OCI-LY7 (cell line): ENCODE data around the gene PARP6. TPM values are rescaled to one million over a fixed set of nuclear protein-coding genes. Genes with fewer than 3 reads are reported as not detected.

Source experiments
- BruUV-seq: library from RNA; stranded (reverse); fragments of 400-500 nt; replicated peaks from 2 replicates; lab custom pipeline; 2021; lab: Mats Ljungman, UMichigan
- CTCF ChIA-PET: fragments of 300-600 bp; sonication (Branson Sonifier 250); formaldehyde crosslinking; loops from one replicate; lab custom pipeline; 2022; ENCODE audit warnings: antibody characterized with exemption; ENCODE audit not compliant: unreplicated experiment; lab: Charles Lee
- POLR2A ChIA-PET: fragments of 300-600 bp; sonication (Branson Sonifier 250); formaldehyde crosslinking; loops from one replicate; lab custom pipeline; 2022; ENCODE audit warnings: antibody characterized with exemption; lab: Charles Lee
- DNase-seq: peaks from one replicate; pipeline ENCODE4 v3.0.0-alpha.2; 2015; ENCODE audit warnings: low spot score
- H2AFZ ChIP-seq: fragments of 200-600 bp; sonication (generic), shearing (Covaris generic); 2 replicates; pipeline ENCODE4 v1.6.1; 2014; ENCODE audit warnings: mild to moderate bottlenecking, antibody characterized with exemption, low read length, moderate library complexity
- H3K27ac ChIP-seq: fragments of 200-600 bp; sonication (generic); 2 replicates; pipeline ENCODE4 v1.5.1; 2014; ENCODE audit warnings: mixed run types, low read depth, mild to moderate bottlenecking, moderate library complexity, low read length, inconsistent platforms; ENCODE audit not compliant: poor library complexity, severe bottlenecking
- H3K36me3 ChIP-seq: fragments of 200-600 bp; sonication (generic); 2 replicates; pipeline ENCODE4 v1.6.1; 2014; ENCODE audit warnings: mild to moderate bottlenecking, antibody characterized with exemption, low read length, moderate library complexity, mixed read lengths; ENCODE audit not compliant: insufficient read depth
- H3K4me1 ChIP-seq: fragments of 200-600 bp; sonication (generic); 2 replicates; pipeline ENCODE4 v1.5.1; 2014; ENCODE audit warnings: mild to moderate bottlenecking, low read length; ENCODE audit not compliant: insufficient read depth, poor library complexity, severe bottlenecking
- H3K4me2 ChIP-seq: fragments of 200-600 bp; sonication (generic); 2 replicates; pipeline ENCODE4 v1.6.1; 2014; ENCODE audit warnings: mild to moderate bottlenecking, low read length
- H3K4me3 ChIP-seq: fragments of 200-600 bp; sonication (generic); 2 replicates; pipeline ENCODE4 v1.5.1; 2014; ENCODE audit warnings: mild to moderate bottlenecking, low read depth, low read length; ENCODE audit not compliant: poor library complexity, severe bottlenecking
- H3K79me2 ChIP-seq: fragments of 200-600 bp; sonication (generic); 2 replicates; pipeline ENCODE4 v1.6.1; 2016; ENCODE audit warnings: low read depth, mild to moderate bottlenecking, low read length, moderate library complexity, mixed read lengths; ENCODE audit not compliant: insufficient read depth
- H3K9me2 ChIP-seq: fragments of 200-600 bp; sonication (generic); 2 replicates; pipeline ENCODE4 v1.6.1; 2016; ENCODE audit warnings: mild to moderate bottlenecking, low read length, mixed read lengths; ENCODE audit not compliant: insufficient read depth
- H3K9me3 ChIP-seq: fragments of 200-600 bp; sonication (generic); 2 replicates; pipeline ENCODE4 v1.6.1; 2014; ENCODE audit warnings: mild to moderate bottlenecking, mixed run types, low read length, mixed read lengths
- H4K20me1 ChIP-seq: fragments of 200-600 bp; sonication (generic); 2 replicates; pipeline ENCODE4 v1.6.1; 2014; ENCODE audit warnings: mild to moderate bottlenecking, antibody characterized with exemption, low read length, moderate library complexity, mixed read lengths; ENCODE audit not compliant: insufficient read depth
- EZH2phosphoT487 ChIP-seq: fragments of 200-600 bp; sonication (generic); IDR thresholded peaks from 2 replicates; pipeline ENCODE4 v1.6.1; 2018; ENCODE audit warnings: low read depth, borderline replicate concordance, mild to moderate bottlenecking, mixed run types, antibody characterized with exemption, low read length, moderate library complexity, mixed read lengths
- intact Hi-C: fragments of 100-400 bp; cut with micrococcal nuclease; formaldehyde crosslinking; loops from one replicate; pipeline ENCODE4 v1.10.0; 2022; ENCODE audit not compliant: unreplicated experiment
- total RNA-seq, 2 experiments: library from RNA; depleted of rRNA in 1 of 2; stranded (reverse); fragments of >200 nt in 1 of 2; shearing (Covaris generic) in 1 of 2; gene quantifications; 2 replicates each; pipeline ENCODE4 v1.2.3, GENCODE V29; 2014 to 2022
- TF ChIP-seq, protein P1 (sequence below): fragments of 200-600 bp; sonication (generic); conservative IDR thresholded peaks from 2 replicates; pipeline ENCODE4 v1.5.1; 2014; ENCODE audit warnings: mild to moderate bottlenecking, antibody characterized with exemption, low read length, moderate library complexity, mixed read lengths

Gene PARP6
- total RNA-seq, 2 experiments from 2014 or later = 58.3 to 73.3 TPM

DNA sequence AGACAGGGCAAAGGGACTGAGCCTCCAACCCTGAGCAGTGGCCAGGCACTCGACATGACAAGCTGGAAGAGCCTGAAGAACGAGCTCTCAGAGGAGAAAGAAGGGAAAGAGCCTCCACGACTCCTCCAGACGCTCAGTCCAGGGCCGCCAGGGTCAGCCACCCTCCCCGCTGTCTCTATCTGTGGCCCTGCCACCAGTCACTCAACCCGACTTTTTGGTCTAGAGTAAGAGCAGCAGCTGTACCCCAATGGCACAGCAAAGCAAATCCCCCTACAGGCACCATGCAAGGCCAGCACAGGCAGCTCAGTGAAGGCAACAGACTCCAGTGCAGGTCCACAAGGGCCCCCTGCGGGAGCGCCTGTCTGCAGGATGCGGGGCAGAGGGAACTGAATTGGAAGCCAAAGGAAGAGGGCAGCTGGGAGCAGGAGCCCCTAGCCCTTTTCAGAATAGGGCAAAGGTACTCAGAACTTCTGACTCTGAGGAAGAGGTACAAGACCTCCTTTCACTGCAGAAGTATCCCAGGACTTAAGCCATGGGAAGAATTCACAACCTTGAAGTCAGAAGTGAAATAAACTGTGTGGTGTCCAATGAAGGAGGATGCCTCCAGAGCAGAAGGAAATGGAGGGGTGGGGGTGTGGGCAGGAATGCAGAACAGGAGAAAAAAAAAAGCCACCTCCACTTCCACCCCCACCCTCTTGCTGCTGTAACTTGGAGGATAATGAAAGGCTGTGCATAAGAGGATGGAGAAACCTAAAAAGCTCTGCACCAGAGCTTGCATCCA is 66.3 kb downstream of the PARP6 start:
- POLR2A ChIA-PET = interaction anchor here (0.9 kb wide), 1 partner anchor 21 kb away, joined by 3 read pairs; no protein-coding TSS in a partner anchor
- Histone ChIP-seq H4K20me1 (peaks cover 31% of the 10 kb centered on the region; the same call in 1 of the 2 replicates), H2AFZ (no peak overlapping the region), H3K79me2 (no peaks in the 10 kb centered on the region), H3K4me1 (peaks cover 10% of the 10 kb centered on the region), H3K36me3 (peaks cover 98% of the 10 kb centered on the region), H3K27ac (no peak overlapping the region), H3K9me3 (no peaks in the 10 kb centered on the region), H3K4me2 (no peak overlapping the region), H3K9me2 (no peaks in the 10 kb centered on the region), H3K4me3 (no peak overlapping the region)
- DNase-seq = no peak
- TF ChIP-seq, protein P1, sequence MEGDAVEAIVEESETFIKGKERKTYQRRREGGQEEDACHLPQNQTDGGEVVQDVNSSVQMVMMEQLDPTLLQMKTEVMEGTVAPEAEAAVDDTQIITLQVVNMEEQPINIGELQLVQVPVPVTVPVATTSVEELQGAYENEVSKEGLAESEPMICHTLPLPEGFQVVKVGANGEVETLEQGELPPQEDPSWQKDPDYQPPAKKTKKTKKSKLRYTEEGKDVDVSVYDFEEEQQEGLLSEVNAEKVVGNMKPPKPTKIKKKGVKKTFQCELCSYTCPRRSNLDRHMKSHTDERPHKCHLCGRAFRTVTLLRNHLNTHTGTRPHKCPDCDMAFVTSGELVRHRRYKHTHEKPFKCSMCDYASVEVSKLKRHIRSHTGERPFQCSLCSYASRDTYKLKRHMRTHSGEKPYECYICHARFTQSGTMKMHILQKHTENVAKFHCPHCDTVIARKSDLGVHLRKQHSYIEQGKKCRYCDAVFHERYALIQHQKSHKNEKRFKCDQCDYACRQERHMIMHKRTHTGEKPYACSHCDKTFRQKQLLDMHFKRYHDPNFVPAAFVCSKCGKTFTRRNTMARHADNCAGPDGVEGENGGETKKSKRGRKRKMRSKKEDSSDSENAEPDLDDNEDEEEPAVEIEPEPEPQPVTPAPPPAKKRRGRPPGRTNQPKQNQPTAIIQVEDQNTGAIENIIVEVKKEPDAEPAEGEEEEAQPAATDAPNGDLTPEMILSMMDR = no peak
- TF ChIP-seq EZH2phosphoT487 = no peak
- CTCF ChIA-PET = no interaction called here
- intact Hi-C loops = no loop called here
- no TSS peak for BruUV-seq

DNA sequence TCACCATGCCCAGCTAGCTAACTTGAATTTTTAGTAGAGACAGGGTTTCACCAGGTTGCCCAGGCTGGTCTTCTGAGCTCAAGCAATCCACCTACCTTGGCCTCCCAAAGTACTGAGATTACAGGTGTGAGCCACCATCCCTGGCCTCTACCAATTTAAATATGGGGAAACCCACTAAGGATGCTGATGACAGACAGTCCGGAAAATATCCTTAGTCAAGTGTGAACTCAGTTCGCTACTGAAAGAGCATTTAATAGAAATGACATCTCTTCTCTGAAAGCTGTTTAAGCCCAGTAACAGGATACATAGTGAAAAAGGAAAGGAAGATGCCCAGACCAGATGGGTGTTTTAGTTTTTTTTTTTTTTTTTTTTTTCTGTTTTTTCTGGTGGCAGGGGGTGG is 67.1 kb downstream of the PARP6 start:
- no peak for TF ChIP-seq EZH2phosphoT487
- TF ChIP-seq, protein P1 = no peak
- POLR2A ChIA-PET = interaction anchor here (0.6 kb wide), 1 partner anchor 52 kb away, joined by 4 read pairs; no protein-coding TSS in a partner anchor
- Histone ChIP-seq H3K79me2 (no peaks in the 10 kb centered on the region), H3K4me2 (no peak overlapping the region), H2AFZ (no peak overlapping the region), H3K27ac (no peak overlapping the region), H3K4me1 (peaks cover 10% of the 10 kb centered on the region), H3K9me3 (no peaks in the 10 kb centered on the region), H3K36me3 (peaks cover 98% of the 10 kb centered on the region), H3K9me2 (no peaks in the 10 kb centered on the region), H4K20me1 (peaks cover 26% of the 10 kb centered on the region; the same call in 1 of the 2 replicates), H3K4me3 (no peak overlapping the region)
- intact Hi-C loops = no loop called here
- CTCF ChIA-PET = no interaction called here
- no TSS peak for BruUV-seq
- no peak for DNase-seq

DNA sequence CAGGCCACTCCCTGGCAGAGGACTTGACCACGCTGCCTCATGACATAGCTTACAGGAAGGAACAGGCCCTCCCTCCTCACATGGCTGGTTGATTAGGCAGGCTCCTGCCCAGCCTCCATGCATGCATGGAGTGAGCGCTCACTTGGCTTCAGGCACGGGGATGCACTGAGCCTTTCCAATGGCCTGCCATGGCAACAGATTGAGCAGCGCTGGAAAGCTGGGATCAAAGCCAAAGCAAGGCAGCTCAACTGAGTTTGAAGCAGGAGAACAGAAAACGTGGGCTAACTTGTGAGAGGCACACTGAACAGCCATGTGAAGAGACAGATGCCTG is 68.9 kb downstream of the PARP6 start:
- Histone ChIP-seq H3K4me1 (peaks cover 10% of the 10 kb centered on the region), H3K9me2 (no peaks in the 10 kb centered on the region), H3K79me2 (no peaks in the 10 kb centered on the region), H4K20me1 (peaks cover 27% of the 10 kb centered on the region; the same call in 1 of the 2 replicates), H2AFZ (no peak overlapping the region), H3K4me3 (no peak overlapping the region), H3K36me3 (peaks cover 100% of the 10 kb centered on the region), H3K9me3 (no peaks in the 10 kb centered on the region), H3K27ac (no peak overlapping the region), H3K4me2 (no peak overlapping the region)
- TF ChIP-seq, protein P1 = no peak
- no peak for TF ChIP-seq EZH2phosphoT487
- no TSS peak for BruUV-seq
- intact Hi-C loops = loop anchor here (5.0 kb wide), 1 partner anchor 54 kb away; no protein-coding TSS in a partner anchor
- DNase-seq = no peak
- ChIA-PET CTCF (interaction anchor here (1.2 kb wide), 1 partner anchor 24 kb away, joined by 4 read pairs; no protein-coding TSS in a partner anchor), POLR2A (no interaction called here)
